ENCODE measurements around the gene AHDC1.
A peak's percentile ranks its signal among the peaks of the same experiment; 100 is the strongest.

Gene AHDC1

DNA sequence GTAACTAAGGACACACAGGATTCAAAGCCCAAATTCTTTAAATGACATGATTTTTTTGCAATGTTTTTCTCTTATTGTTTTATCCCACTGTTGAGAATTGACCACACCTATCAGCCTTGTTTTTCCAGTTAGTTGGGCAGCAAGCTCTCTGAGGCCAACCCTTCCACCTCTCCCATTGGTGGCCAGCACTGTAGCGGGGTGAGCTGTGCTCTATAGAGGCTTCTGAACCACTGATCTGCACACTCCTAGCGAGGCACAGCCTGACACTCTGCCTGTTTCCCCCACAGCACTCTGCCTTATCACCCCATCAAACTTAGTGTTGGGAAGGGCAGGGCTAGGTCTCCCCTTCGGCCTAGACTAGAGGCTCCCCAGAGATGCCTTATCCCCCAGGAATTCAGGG, 19.5 kb downstream of the AHDC1 start:
- no peak for TF ChIP-seq CTCF (IDR thresholded peaks at IDR 0.05; ENCODE audit: low read depth, low read length)
- no peak overlapping the region for H3K4me3 ChIP-seq (replicated peaks in 1 of 2; ENCODE audit: low read depth in 2 of 2, low read length in 2 of 2)
- no peak for DNase-seq (ENCODE audit: low read depth in 2 of 2)

DNA sequence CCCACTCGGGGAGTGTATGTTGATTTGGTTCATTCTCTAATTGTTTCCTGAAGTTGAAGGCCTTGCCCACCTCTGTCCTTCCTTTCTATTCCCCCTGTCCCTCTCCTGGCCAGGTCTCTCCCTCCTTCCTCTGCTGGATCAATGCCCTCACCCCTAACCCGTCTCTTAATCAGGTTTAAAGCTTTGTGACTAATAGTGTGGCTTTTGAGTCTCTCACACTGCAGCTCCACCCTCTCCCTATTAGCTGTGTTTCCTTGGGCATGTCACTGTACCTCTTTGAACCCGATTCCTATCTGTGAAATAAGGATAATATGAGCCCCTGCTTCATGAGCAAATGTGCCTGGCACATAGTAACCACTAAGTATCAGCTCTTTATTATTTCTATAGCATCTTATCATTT, 20.5 kb downstream of the AHDC1 start:
- no peak for DNase-seq (ENCODE audit: low read depth in 2 of 2)
- TF ChIP-seq CTCF (IDR thresholded peaks at IDR 0.05; ENCODE audit: low read depth, low read length), result no peak
- no peak overlapping the region for H3K4me3 ChIP-seq (replicated peaks in 1 of 2; ENCODE audit: low read depth in 2 of 2, low read length in 2 of 2)

DNA sequence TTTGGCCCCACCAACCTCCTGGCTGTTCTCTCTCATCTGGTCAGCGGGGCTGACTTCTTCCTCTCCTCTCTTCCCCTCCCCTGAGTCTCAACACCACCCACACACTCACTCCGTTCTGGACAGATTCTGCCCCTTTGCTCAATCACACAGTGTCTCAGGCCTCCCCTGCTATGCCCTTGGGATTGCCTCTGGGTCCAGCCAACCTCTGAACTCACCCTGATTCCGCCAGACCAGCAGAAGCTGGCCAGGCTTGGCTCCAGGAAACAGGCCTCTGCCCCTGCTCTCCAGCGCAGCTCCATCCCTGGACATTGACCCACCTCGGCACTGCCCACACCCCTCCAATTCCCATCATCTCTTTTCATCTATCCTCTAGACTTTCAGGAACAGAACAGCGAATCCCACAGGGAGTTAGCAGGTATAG, 22.1 kb downstream of the AHDC1 start:
- no peak for TF ChIP-seq CTCF (IDR thresholded peaks at IDR 0.05; ENCODE audit: low read depth, low read length)
- DNase-seq (ENCODE audit: low read depth in 2 of 2), result peak; percentile 64 to 77
- no peak overlapping the region for H3K4me3 ChIP-seq (replicated peaks in 1 of 2; ENCODE audit: low read depth in 2 of 2, low read length in 2 of 2)

GRCh38 chr1:27577504-27578188, 26.3 kb downstream of the AHDC1 start:
- TF ChIP-seq CTCF (IDR thresholded peaks at IDR 0.05; ENCODE audit: low read depth, low read length), result no peak
- DNase-seq (ENCODE audit: low read depth in 2 of 2), result no peak
- no peak overlapping the region for H3K4me3 ChIP-seq (replicated peaks in 1 of 2; ENCODE audit: low read depth in 2 of 2, low read length in 2 of 2)

DNA sequence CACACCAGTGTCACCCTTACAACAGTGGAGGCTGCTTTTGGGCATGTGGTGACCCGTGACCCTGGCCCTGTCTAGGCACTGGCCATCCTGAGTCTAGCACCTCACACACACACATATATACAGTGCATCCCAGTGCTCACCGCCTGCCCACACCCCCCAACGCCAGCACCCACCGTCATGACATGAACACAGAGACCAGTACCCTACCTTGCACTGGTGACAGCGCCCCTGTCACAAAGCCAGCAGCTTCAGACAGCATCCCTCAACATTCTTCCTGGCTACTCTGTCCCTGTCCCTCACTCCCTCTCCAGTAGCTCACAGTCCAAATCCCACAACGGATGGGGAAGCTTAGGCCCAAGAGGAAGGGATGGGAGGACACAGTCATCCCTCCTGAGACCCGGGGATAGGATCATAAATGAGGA, 27.1 kb downstream of the AHDC1 start:
- no peak for DNase-seq (ENCODE audit: low read depth in 2 of 2)
- TF ChIP-seq CTCF (IDR thresholded peaks at IDR 0.05; ENCODE audit: low read depth, low read length), result no peak
- no peak overlapping the region for H3K4me3 ChIP-seq (replicated peaks in 1 of 2; ENCODE audit: low read depth in 2 of 2, low read length in 2 of 2)

- peak overlapping the region; percentile 26 to 40 for H3K4me3 ChIP-seq (replicated peaks in 1 of 2; ENCODE audit: low read depth in 2 of 2, low read length in 2 of 2)
- TF ChIP-seq CTCF (IDR thresholded peaks at IDR 0.05; ENCODE audit: low read depth, low read length), result no peak
- DNase-seq (ENCODE audit: low read depth in 2 of 2), result peak; percentile 34 to 57
Measured at GRCh38 chr1:27575840-27576331, 28.1 kb downstream of the AHDC1 start.

Data from cardiac fibroblast (primary cell).